ENCODE results near the gene KLHL24.
"Not testable (repeated sequence)": the region's sequence is repeated elsewhere in the genome, so short reads cannot be mapped to it uniquely, and the experiment has no call there.

Gene KLHL24

DNA sequence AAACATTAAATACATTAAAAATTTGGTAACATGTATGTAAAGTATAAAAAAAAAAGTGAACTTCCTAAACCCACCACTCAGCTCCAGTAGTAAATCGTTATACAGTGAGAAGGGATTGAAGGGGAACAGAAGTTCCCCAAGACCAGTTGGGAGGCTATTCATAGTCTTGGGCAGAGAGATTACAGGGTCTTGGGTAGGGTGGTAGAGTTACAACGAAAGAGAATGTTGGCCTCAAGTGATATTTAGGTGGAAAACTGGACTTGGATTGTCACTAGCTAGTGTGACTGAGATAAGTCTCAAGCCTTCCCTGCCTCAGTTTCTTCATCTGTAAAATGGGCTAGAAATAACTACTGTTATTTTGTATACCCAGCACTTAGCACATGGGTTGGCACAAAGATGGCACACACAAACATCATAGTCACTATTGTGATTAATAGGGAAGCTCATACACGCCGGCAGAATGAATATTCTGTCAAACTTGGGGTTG, 61.7 kb downstream of the KLHL24 start:
- no peak for DNase-seq (ENCODE audit: low read depth)

DNA sequence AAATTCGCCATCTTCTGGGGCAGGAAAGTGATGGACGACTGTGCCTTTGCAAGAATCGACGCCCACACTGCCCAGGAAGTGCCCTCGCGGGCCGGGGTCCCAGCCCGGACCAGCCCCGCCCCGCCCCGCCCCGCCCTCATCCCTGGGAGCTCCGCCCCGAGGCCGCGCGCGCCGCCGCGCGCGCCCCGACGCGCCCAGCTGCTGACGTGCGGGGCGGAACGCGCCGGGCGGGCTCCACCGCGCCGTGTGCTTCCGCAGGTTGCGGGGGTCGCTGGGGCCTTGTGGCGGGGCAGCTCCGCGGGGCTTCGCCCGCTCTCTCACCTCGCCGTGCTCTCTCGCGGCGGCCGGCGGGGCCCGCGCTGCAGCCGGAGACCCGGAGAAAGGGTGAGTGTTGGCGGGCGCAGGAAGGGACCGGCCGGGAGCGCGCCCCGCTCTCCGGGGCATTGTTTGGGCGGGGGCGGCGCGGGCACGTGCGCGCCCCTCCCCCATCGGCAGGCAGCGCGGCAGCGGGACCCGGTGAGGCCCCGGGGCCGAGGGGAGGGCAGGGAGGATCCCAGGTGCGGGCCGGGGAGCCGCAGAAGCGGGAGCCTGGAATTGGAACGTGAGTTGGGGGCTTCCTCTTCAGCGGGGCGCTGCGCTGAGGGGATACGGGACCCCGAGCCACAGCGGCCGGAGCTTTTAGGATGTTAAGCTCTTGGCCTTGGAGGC, 62.3 kb downstream of the KLHL24 start, which contains the start of gene YEATS2:
YEATS2 (plus strand) TSS at position 188 of the 708 bp plus-strand sequence. CDS start 17,366 bp downstream, outside the sequence.
- DNase-seq (ENCODE audit: low read depth) = peak; percentile 41

DNA sequence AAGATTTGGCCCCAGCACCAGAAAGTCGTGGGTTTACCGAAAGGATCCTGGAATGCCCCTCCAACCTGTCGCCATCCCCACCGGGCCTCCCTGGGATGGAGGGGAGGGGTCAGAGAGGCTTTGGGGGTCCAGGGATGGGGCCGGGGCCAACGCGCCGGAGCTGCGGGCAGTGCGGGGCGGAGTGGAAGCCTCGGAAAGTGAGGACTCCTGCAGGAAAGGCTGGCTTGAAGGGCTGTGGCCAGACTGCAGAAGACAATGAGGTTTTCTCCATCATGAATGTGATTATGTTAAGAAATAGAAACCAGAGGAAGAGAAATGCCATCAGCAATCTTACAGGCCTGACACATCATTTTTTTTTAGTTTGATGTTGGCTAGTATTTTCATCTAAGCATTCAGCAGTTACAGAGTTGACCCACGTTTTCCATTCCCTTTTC, 62.9 kb downstream of the KLHL24 start:
- peak; percentile 19 for DNase-seq (ENCODE audit: low read depth)

DNA sequence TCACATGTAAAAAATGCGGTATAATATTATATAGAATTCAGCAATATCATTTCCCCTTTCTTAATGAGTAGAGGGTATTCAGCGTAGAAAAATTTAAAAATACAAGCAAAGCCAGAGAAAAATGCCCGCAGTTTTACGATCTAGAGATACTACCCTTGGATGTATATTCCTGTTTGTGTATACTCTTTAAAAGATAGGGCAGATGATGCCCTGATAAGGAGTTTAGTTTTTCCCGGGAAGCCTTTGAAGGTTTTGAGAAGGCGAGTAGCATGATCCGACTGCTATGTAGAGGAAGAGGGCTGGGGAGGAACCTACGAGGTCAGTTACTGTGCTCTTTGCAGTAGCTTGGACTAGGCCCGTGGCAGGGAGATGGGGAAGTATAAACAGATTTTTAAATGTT, 63.3 kb downstream of the KLHL24 start:
- no peak for DNase-seq (ENCODE audit: low read depth)

DNA sequence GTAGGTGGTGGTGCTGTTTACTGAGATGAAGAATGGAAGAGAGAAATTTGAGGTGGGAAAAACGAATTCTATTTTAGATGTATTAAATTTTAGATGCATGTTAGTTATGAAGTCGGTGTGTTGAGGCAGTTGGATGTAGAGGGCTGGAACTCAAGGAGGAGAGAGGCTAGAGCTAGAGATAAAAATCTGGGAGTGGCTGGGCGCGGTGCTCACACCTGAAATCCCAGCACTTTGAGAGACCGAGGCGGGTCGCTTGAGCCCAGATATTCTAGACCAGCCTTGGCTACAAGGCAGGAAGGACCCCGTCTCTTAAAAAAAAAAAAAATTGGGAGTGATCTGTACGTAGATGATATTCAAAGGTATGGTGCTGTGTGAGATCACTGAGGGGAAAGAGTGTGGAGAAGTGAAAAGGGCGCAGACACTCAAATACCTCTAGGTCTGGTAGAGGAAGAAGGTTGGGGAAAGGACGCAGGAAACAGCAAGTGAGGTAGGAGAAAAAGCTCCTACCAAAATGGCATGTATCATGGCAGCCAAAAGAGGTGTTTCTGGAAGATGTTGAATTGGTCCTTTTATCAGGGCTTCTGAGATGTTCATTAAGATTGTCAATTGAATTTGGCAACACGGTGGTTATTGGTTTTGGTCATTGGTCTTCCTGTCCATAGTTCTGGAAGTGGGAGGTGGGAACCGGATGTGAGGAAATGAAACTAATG, 64.0 kb downstream of the KLHL24 start:
- DNase-seq (ENCODE audit: low read depth) = no peak

DNA sequence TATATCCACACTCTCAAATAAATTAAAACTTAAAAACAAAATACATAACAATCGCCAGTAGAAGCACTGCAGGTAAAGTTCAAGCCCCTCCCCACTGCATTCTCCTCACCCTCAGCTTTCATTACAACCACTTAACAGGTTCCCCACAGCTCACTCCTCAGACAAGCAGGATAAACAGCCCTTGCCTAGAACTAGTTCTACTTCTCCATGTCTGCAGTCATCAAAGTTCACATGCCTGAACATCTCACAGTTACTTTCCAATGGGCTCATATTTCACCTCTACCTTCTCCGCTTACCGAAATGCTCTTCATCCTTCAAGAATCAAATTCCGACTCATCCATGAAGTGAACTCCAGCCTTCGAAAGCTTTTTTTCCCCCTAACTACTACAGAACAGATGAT, 66.3 kb downstream of the KLHL24 start:
- DNase-seq (ENCODE audit: low read depth) = no peak

DNA sequence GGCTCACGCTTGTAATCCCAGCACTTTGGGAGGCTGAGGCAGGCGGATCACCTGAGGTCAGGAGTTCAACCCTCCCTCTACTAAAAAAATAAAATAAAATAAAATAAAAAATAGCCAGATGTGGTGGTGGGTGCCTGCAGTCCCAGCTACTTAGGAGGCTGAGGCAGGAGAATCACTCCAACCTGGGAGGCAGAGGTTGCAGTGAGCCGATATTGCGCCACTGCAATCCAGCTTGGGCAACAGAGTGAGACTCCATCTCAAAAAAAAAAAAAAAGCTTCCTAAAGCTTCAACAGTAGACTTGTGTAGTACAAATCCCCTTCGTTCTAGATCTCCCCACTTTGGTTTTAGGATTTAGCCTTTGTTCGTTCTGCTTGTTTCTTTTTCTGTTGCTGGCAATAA, 68.5 kb downstream of the KLHL24 start:
- not testable (repeated sequence) for DNase-seq (ENCODE audit: low read depth)

DNA sequence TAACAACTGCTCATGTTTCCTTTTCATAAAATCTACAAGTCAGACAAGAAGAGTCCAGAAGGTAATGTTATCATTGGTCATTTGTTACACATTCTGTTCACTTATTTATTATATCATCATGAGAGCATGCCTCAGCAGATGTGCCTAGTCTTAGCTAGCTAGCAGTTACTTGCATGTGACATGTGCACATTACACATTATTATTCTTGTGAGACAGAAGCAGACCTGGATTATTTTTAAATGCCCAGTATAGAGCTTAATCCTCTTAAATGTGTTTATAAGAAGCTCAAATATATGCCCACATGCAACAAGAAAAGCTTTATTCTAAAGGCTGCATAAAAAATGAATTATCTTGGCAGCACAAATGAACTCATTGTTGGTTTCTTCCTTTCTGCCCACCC, 74.8 kb downstream of the KLHL24 start:
- DNase-seq (ENCODE audit: low read depth) = no peak

DNA sequence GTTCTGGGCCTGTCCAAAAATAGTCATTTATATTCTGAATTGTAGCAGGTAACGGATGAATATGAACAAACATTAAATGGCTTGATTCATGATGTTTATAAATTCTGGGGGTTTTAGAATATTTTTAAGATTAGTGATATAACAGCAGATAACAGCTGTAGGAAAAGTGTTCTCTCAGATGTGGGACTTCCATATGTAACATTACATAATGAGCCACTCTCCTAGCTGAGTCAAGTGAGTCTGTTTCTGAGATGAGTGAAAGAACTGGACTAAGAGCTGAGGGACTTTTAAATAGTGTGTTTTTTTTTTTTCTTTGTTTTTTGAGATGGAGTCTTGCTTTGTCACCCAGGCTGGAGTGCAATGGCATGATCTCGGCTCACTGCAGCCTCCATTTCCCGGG, 76.1 kb downstream of the KLHL24 start:
- DNase-seq (ENCODE audit: low read depth) = no peak

DNA sequence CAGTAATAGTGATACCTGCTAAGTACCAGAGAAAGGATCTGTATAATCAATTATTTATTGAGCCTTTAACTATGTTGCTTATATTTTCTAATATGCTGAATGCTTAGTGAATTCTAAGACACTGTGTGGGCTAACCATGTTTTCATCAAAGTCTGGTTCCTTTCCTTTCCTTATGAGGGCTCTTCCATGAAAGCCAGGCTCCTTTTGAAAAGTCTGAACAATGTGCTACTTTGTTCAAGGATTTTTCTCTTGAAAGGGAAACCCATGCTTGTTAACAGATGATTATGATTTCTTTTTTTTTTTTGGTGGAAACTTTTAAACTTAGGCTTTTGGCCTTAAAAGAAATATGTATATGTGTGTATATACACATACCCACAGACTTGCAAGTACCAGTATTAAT, 79.2 kb downstream of the KLHL24 start:
- no peak for DNase-seq (ENCODE audit: low read depth)

DNA sequence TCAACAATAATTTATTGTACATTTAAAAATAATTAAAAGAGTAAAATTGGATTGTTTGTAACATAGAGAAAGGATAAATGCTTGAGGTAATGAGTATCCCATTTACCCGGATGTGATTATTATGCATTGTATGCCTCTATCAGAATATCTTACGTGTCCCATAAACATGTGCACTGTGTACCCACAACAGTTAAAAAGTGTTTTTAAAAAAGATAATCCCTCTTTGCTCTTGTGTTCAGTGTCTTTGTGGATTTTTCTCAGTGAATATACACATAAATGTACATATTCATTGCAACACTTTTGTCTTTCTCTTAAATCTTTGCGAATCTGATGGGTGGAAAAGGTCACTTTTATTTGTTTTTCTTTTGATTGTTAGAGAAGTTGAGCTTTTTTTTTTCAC, 82.6 kb downstream of the KLHL24 start:
- DNase-seq (ENCODE audit: low read depth) = no peak

DNA sequence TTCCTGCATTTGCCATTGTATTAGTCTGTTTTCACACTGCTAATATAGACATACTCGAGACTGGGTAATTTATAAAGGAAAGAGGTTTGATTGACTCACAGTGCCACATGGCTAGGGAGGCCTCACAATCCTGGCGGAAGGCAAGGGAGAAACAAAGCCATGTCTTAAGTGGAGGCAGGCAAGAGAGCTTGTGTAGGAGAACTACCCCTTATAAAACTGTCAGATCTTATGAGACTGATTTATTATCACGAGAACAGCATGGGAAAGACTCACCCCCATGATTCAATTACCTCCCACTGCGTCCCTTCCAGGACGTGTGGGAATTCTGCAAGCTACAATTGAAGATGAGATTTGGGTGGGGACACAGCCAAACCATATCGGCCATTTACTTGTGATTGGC, 90.0 kb downstream of the KLHL24 start:
- no peak for DNase-seq (ENCODE audit: low read depth)

DNA sequence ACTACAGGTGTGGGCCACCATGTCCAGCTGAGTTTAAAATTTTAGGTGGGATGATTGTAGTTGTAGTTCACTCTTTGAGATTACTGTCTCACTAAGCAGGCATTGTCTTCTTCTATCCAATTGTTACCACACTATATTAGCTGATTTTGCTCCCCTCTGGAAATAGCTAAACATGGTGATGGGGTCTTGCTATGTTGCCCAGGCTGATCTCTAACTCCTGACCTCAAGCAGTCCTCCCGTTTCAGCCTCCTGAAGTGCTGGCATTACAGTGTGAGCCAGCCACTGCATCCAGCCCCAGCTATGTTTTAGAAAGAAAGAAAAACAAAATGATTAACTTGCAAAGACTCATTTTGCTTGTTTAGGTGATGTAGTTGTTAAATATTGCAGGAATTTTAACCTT, 92.8 kb downstream of the KLHL24 start:
- DNase-seq (ENCODE audit: low read depth) = no peak

DNA sequence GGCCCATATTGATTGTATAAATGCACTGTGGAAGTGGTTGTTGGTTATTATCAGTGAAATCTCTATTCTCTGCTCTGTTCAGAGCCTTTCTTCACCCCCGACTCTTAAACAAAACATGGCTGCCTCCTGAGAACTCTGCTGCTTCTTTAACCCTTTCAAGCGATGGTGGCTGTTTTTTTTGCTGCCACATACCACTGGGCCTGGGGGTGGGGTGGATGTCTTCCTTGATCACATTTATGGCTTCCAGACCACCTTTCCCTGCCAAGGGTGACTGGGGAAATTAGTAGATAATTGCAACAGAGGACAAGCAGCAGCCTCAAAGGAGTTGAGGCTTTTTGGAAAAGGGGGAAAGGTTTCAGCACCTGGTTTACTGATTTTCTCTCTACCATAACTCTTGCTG, 94.9 kb downstream of the KLHL24 start:
- DNase-seq (ENCODE audit: low read depth) = no peak

DNA sequence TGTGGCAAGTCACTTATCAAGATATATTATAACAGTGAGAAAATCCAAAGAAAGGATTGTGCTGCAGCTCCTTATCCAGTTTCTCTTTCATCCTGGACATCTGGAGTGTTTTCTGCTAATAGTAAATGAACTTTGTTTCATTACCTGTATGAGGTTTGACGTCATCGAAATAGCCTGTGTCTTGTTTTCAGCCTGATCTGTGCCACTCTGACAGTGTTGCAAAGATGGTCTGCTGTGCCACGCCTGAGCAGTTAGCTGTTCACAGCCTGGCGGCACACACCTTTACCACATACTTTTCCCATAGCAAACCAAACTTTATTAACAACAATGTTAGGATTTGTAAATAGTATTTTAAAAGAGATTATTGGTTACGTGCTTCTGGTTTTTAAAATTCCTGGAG, 96.2 kb downstream of the KLHL24 start:
- no peak for DNase-seq (ENCODE audit: low read depth)

DNA sequence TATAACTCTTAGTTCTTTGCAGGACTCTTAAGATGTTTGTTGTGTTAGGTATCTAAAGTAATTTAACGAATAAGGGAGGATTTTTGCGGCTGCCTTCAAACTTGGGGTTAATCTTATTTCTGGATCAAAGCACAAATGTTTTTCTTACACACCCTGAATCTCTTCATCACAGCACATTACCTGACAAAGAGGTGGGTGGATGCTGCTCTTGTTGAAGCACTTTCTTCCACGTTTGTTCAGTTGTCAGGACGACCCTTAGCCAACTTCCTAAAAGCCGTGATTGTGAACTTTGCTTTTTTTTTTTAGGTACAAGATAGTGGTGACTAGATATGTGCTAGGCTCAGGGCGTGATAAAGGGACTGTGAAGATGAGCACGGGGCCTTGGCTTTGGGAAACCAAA, 98.1 kb downstream of the KLHL24 start:
- no peak for DNase-seq (ENCODE audit: low read depth)

Measured in stromal cell of bone marrow (primary cell).